ENCODE measurements around the gene EGLN2.
A peak's percentile ranks its signal among the peaks of the same experiment; 100 is the strongest.

EGLN2 gene

GRCh38 chr19:40801426-40802299 lies 2.7 kb downstream of the EGLN2 start:
- POLR2A ChIA-PET = interaction anchor here (0.6 kb wide), 1 partner anchor 66 kb away, joined by 3 read pairs; no protein-coding TSS in a partner anchor
- no peaks in the 10 kb centered on the region for H3K9me3 ChIP-seq (ENCODE audit: control extremely low read depth in 1 of 5, control insufficient read depth in 4 of 5, insufficient read depth in 2 of 5, low read depth in 1 of 5, low read length in 4 of 5)
- H3K27me3 ChIP-seq (replicated peaks in 2 of 5; ENCODE audit: control insufficient read depth in 4 of 5, insufficient read depth in 5 of 5, low read length in 4 of 5) = no peaks in the 10 kb centered on the region
- H3K27ac ChIP-seq (ENCODE audit: insufficient read depth in 1 of 2, low read depth in 1 of 2, low read length in 2 of 2, poor library complexity in 1 of 2, severe bottlenecking in 2 of 2) = peak overlapping the region; percentile 19 to 89
- WGBS (ENCODE audit: insufficient coverage) = 70% methylated on average over 5 of the region's 13 CpGs
- peaks cover 3 to 59% (median 29%) of the 10 kb centered on the region in 4 experiments for H3K36me3 ChIP-seq (ENCODE audit: control insufficient read depth in 4 of 4, insufficient read depth in 4 of 4, low read length in 3 of 4)
- peaks cover 8 to 81% (median 78%) of the 10 kb centered on the region in 4 experiments for H3K4me1 ChIP-seq (ENCODE audit: control extremely low read depth in 1 of 4, control insufficient read depth in 4 of 4, insufficient read depth in 4 of 4, low read length in 3 of 4)
- peak overlapping the region in 4 of 7 experiments; percentile 22 to 57 (median 36) for H3K4me3 ChIP-seq (ENCODE audit: control insufficient read depth in 1 of 7, extremely low read depth in 1 of 7, insufficient read depth in 4 of 7, low read depth in 2 of 7, low read length in 6 of 7)
- DNase-seq = no peak
- CTCF ChIA-PET = interaction anchor here (0.6 kb wide), 2 partner anchors 18 to 19 kb away, joined by 3 read pairs; no protein-coding TSS in a partner anchor

GRCh38 chr19:40802300-40803169 lies 3.5 kb downstream of the EGLN2 start:
- H3K4me3 ChIP-seq (ENCODE audit: control insufficient read depth in 1 of 7, extremely low read depth in 1 of 7, insufficient read depth in 4 of 7, low read depth in 2 of 7, low read length in 6 of 7) = peak overlapping the region in 6 of 7 experiments; percentile 2 to 57 (median 19)
- ChIA-PET POLR2A (no interaction called here), CTCF (interaction anchor here (0.6 to 1.0 kb wide), 5 partner anchors 10 to 25 kb away, joined by 3 to 5 read pairs (median 3); partner anchors contain the start of gene RAB4B)
- no peaks in the 10 kb centered on the region for H3K9me3 ChIP-seq (ENCODE audit: control extremely low read depth in 1 of 5, control insufficient read depth in 4 of 5, insufficient read depth in 2 of 5, low read depth in 1 of 5, low read length in 4 of 5)
- no peak for DNase-seq
- H3K36me3 ChIP-seq (ENCODE audit: control insufficient read depth in 4 of 4, insufficient read depth in 4 of 4, low read length in 3 of 4) = peaks cover 3 to 68% (median 31%) of the 10 kb centered on the region in 4 experiments
- WGBS (ENCODE audit: insufficient coverage) = 39% methylated on average over 11 of the region's 11 CpGs
- H3K4me1 ChIP-seq (ENCODE audit: control extremely low read depth in 1 of 4, control insufficient read depth in 4 of 4, insufficient read depth in 4 of 4, low read length in 3 of 4) = peaks cover 4 to 85% (median 79%) of the 10 kb centered on the region in 4 experiments
- no peaks in the 10 kb centered on the region for H3K27me3 ChIP-seq (replicated peaks in 2 of 5; ENCODE audit: control insufficient read depth in 4 of 5, insufficient read depth in 5 of 5, low read length in 4 of 5)
- H3K27ac ChIP-seq (ENCODE audit: insufficient read depth in 1 of 2, low read depth in 1 of 2, low read length in 2 of 2, poor library complexity in 1 of 2, severe bottlenecking in 2 of 2) = peak overlapping the region; percentile 19 to 89

GRCh38 chr19:40803170-40803856 lies 4.3 kb downstream of the EGLN2 start:
- CTCF ChIA-PET = interaction anchor here (0.9 to 1.1 kb wide), 6 partner anchors 9 to 55 kb away, joined by 3 to 5 read pairs (median 4); partner anchors contain the start of gene RAB4B
- WGBS (ENCODE audit: insufficient coverage) = 84% methylated on average over 4 of the region's 9 CpGs
- Histone ChIP-seq H3K9me3 (ENCODE audit: control extremely low read depth in 1 of 5, control insufficient read depth in 4 of 5, insufficient read depth in 2 of 5, low read depth in 1 of 5, low read length in 4 of 5) (no peaks in the 10 kb centered on the region), H3K4me1 (ENCODE audit: control extremely low read depth in 1 of 4, control insufficient read depth in 4 of 4, insufficient read depth in 4 of 4, low read length in 3 of 4) (peaks cover 3 to 78% (median 73%) of the 10 kb centered on the region in 4 experiments), H3K4me3 (ENCODE audit: control insufficient read depth in 1 of 7, extremely low read depth in 1 of 7, insufficient read depth in 4 of 7, low read depth in 2 of 7, low read length in 6 of 7) (peak overlapping the region in 4 of 7 experiments; percentile 5 to 57 (median 26)), H3K36me3 (ENCODE audit: control insufficient read depth in 4 of 4, insufficient read depth in 4 of 4, low read length in 3 of 4) (peaks cover 4 to 76% (median 37%) of the 10 kb centered on the region in 4 experiments), H3K27ac (ENCODE audit: insufficient read depth in 1 of 2, low read depth in 1 of 2, low read length in 2 of 2, poor library complexity in 1 of 2, severe bottlenecking in 2 of 2) (peak overlapping the region; percentile 9 to 89), H3K27me3 (replicated peaks in 2 of 5; ENCODE audit: control insufficient read depth in 4 of 5, insufficient read depth in 5 of 5, low read length in 4 of 5) (no peaks in the 10 kb centered on the region)
- DNase-seq = no peak
- POLR2A ChIA-PET = no interaction called here

GRCh38 chr19:40803857-40804782 lies 5.1 kb downstream of the EGLN2 start:
- peaks cover 5 to 83% (median 44%) of the 10 kb centered on the region in 4 experiments for H3K36me3 ChIP-seq (ENCODE audit: control insufficient read depth in 4 of 4, insufficient read depth in 4 of 4, low read length in 3 of 4)
- POLR2A ChIA-PET = no interaction called here
- H3K9me3 ChIP-seq (ENCODE audit: control extremely low read depth in 1 of 5, control insufficient read depth in 4 of 5, insufficient read depth in 2 of 5, low read depth in 1 of 5, low read length in 4 of 5) = no peaks in the 10 kb centered on the region
- CTCF ChIA-PET = interaction anchor here (0.9 to 4.9 kb wide), 8 partner anchors 8 to 139 kb away, joined by 3 to 25 read pairs (median 4); partner anchors contain the start of gene RAB4B
- DNase-seq = peak; percentile 33 to 76 (median 70)
- H3K27ac ChIP-seq (ENCODE audit: insufficient read depth in 1 of 2, low read depth in 1 of 2, low read length in 2 of 2, poor library complexity in 1 of 2, severe bottlenecking in 2 of 2) = peak overlapping the region; percentile 9 to 89
- peak overlapping the region in 2 of 7 experiments; percentile 35 to 45 for H3K4me3 ChIP-seq (ENCODE audit: control insufficient read depth in 1 of 7, extremely low read depth in 1 of 7, insufficient read depth in 4 of 7, low read depth in 2 of 7, low read length in 6 of 7)
- peaks cover 3 to 77% (median 72%) of the 10 kb centered on the region in 4 experiments for H3K4me1 ChIP-seq (ENCODE audit: control extremely low read depth in 1 of 4, control insufficient read depth in 4 of 4, insufficient read depth in 4 of 4, low read length in 3 of 4)
- no peaks in the 10 kb centered on the region for H3K27me3 ChIP-seq (replicated peaks in 2 of 5; ENCODE audit: control insufficient read depth in 4 of 5, insufficient read depth in 5 of 5, low read length in 4 of 5)
- 79% methylated on average over 5 of the region's 6 CpGs for WGBS (ENCODE audit: insufficient coverage)

- no peak overlapping the region for H3K4me3 ChIP-seq (ENCODE audit: control insufficient read depth in 1 of 7, extremely low read depth in 1 of 7, insufficient read depth in 4 of 7, low read depth in 2 of 7, low read length in 6 of 7)
- WGBS (ENCODE audit: insufficient coverage) = 98% methylated on average over 6 of the region's 7 CpGs
- ChIA-PET CTCF (interaction anchor here (1.4 to 4.9 kb wide), 6 partner anchors 15 to 140 kb away, joined by 3 to 25 read pairs (median 14); partner anchors contain the start of gene RAB4B), POLR2A (no interaction called here)
- H3K4me1 ChIP-seq (ENCODE audit: control extremely low read depth in 1 of 4, control insufficient read depth in 4 of 4, insufficient read depth in 4 of 4, low read length in 3 of 4) = peaks cover 3 to 77% (median 72%) of the 10 kb centered on the region in 4 experiments
- DNase-seq = no peak
- no peaks in the 10 kb centered on the region for H3K9me3 ChIP-seq (ENCODE audit: control extremely low read depth in 1 of 5, control insufficient read depth in 4 of 5, insufficient read depth in 2 of 5, low read depth in 1 of 5, low read length in 4 of 5)
- H3K27me3 ChIP-seq (replicated peaks in 2 of 5; ENCODE audit: control insufficient read depth in 4 of 5, insufficient read depth in 5 of 5, low read length in 4 of 5) = no peaks in the 10 kb centered on the region
- no peak overlapping the region for H3K27ac ChIP-seq (ENCODE audit: insufficient read depth in 1 of 2, low read depth in 1 of 2, low read length in 2 of 2, poor library complexity in 1 of 2, severe bottlenecking in 2 of 2)
- H3K36me3 ChIP-seq (ENCODE audit: control insufficient read depth in 4 of 4, insufficient read depth in 4 of 4, low read length in 3 of 4) = peaks cover 5 to 90% (median 47%) of the 10 kb centered on the region in 4 experiments
These were observed 5.8 kb downstream of the EGLN2 start for GRCh38 chr19:40804783-40805242.

Data from common myeloid progenitor, CD34-positive (primary cell).